ENCODE data around the gene FZD7. TPM values are rescaled to one million over a fixed set of nuclear protein-coding genes. Genes with fewer than 3 reads are reported as not detected.

FZD7 gene
- total and polyA plus RNA-seq, 7 donors = 1.8 to 32.1 (median 9.5) TPM

- Histone ChIP-seq H3K4me1 (peaks cover 14% of the 10 kb centered on the region), H3K36me3 (ENCODE audit: insufficient read depth in 1 of 2, low read depth in 1 of 2) (no peaks in the 10 kb centered on the region)
- intact Hi-C loops (cut with DNase I) = loop anchor here in 1 of 2 donors (5.0 kb wide), 1 partner anchor 139 kb away; no protein-coding TSS in a partner anchor
These were observed 7.1 kb upstream of the FZD7 start for GRCh38 chr2:202026507-202026906.

GRCh38 chr2:202030691-202031090 lies 3.0 kb upstream of the FZD7 start:
- no peak for ATAC-seq
- WGBS, 3 donors = 46 to 61% (median 53%) methylated on average over 4 of the region's 4 CpGs

More at GRCh38 chr2:202026507-202026906, 7.1 kb upstream of the FZD7 start:
- peak overlapping the region; percentile 50 for H3K27ac ChIP-seq
- no peak for DNase-seq
- peak; percentile 27 to 68 (median 42) for ATAC-seq
- no peaks in the 10 kb centered on the region for H3K9me3 ChIP-seq
- H3K4me3 ChIP-seq = no peak overlapping the region
- H3K27me3 ChIP-seq (ENCODE audit: insufficient read depth in 3 of 3, low read length in 2 of 3) = no peaks in the 10 kb centered on the region
- TF ChIP-seq CTCF (IDR thresholded peaks at IDR 0.05) = no peak
- WGBS, 3 donors = 22 to 41% (median 32%) methylated on average over 5 of the region's 5 CpGs

GRCh38 chr2:202031246-202031951 lies 2.3 kb upstream of the FZD7 start:
- Histone ChIP-seq H3K27me3 (ENCODE audit: insufficient read depth in 3 of 3, low read length in 2 of 3) (no peaks in the 10 kb centered on the region), H3K36me3 (ENCODE audit: insufficient read depth in 1 of 2, low read depth in 1 of 2) (no peaks in the 10 kb centered on the region), H3K4me1 (peaks cover 17% of the 10 kb centered on the region), H3K27ac (peak overlapping the region; percentile 96), H3K9me3 (no peaks in the 10 kb centered on the region), H3K4me3 (no peak overlapping the region)
- intact Hi-C loops (cut with DNase I) = loop anchor here (2.0 to 10.0 kb wide), 2 partner anchors 21 to 147 kb away; no protein-coding TSS in a partner anchor
- 68 to 76% (median 76%) methylated on average over 4 of the region's 4 CpGs for WGBS, 3 donors
- DNase-seq (no peak), ATAC-seq (no peak)
- no peak for TF ChIP-seq CTCF (IDR thresholded peaks at IDR 0.05)

More at GRCh38 chr2:202030691-202031090, 3.0 kb upstream of the FZD7 start:
- intact Hi-C loops (cut with DNase I) = loop anchor here (2.0 to 10.0 kb wide), 2 partner anchors 20 to 146 kb away; no protein-coding TSS in a partner anchor
- Histone ChIP-seq H3K9me3 (no peaks in the 10 kb centered on the region), H3K4me1 (peaks cover 12% of the 10 kb centered on the region), H3K36me3 (ENCODE audit: insufficient read depth in 1 of 2, low read depth in 1 of 2) (no peaks in the 10 kb centered on the region), H3K27ac (no peak overlapping the region), H3K27me3 (ENCODE audit: insufficient read depth in 3 of 3, low read length in 2 of 3) (no peaks in the 10 kb centered on the region), H3K4me3 (no peak overlapping the region)
- TF ChIP-seq CTCF (IDR thresholded peaks at IDR 0.05) = no peak
- DNase-seq = no peak

- Histone ChIP-seq H3K4me1 (peaks cover 17% of the 10 kb centered on the region), H3K4me3 (peak overlapping the region; percentile 87), H3K27me3 (ENCODE audit: insufficient read depth in 3 of 3, low read length in 2 of 3) (no peaks in the 10 kb centered on the region), H3K9me3 (no peaks in the 10 kb centered on the region), H3K36me3 (ENCODE audit: insufficient read depth in 1 of 2, low read depth in 1 of 2) (no peaks in the 10 kb centered on the region), H3K27ac (peak overlapping the region; percentile 96)
- intact Hi-C loops (cut with DNase I) = loop anchor here in 1 of 2 donors (10.0 kb wide), 1 partner anchor 148 kb away; no protein-coding TSS in a partner anchor
- DNase-seq (peak; percentile 74 to 85), ATAC-seq (peak; percentile 31 to 68 (median 54))
- WGBS, 3 donors = 0 to 1% (median 0%) methylated on average over 39 to 42 of the region's 42 CpGs
- TF ChIP-seq CTCF (IDR thresholded peaks at IDR 0.05) = no peak
These were observed 774 bp upstream of the FZD7 start for GRCh38 chr2:202032846-202033316.
